GM18526 (cell line): ENCODE data around the gene DCTN5.

Experiments
- POLR2A ChIP-seq: IDR thresholded peaks from 3 replicates; pipeline ENCODE4 v1.6.1; 2011; ENCODE audit not compliant: insufficient read length; ENCODE audit errors: extremely low read depth

The DCTN5 gene

DNA sequence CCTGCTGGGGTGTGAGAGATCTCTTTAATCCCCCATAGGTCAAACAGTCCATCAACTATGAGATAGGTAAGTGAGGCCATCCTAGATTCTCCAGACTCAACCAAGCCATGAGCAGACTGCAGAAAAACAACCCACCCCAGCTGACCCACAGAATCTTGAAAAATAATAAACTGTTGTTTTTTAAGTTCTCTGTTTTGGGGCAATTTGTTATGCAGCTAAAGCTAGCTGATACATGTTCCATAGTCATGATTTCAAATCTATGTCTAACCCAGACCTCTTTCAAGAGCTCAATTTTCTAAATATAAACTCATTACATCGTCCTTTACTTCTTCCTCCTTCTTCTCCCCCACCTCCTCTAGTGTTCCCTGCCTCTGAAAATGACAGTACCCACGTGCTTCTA is 61.7 kb downstream of the DCTN5 start:
- no peak for TF ChIP-seq POLR2A

DNA sequence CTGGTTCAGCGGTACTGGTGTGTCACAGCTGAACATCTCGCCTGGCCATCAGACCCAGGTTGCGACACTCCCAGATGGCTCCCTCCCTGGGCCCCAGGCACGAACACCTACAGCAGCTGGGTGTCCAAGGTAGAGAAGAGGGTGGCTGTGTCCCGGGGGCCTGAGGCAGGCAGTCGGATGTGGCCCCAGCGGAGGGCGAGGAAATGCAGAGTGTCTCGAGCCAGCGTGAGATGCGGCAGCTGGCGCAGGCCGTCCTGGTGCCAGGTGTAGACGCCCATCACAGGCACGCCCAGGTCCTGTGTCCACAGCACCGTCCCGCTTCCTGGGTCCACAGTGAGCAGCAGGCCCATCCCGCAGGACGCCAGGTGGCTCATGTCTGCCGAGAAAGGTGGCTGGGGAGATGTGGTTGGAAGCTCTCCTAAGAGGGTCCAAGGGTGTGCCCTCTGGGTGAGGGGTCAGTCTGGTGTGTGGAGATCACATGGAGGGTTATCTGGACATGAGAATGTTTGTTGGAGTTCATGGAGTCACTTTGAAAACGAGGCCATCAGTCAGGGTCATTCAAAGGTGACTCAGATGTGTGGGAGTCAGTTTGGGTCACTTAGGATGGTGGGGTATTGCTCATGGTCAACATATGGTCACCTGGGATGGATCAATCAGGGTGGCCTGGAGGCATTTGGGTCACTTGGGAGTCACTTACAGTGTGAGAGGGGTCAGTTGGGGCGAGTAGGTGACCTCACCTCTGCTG is 63.7 kb downstream of the DCTN5 start:
- TF ChIP-seq POLR2A, result no peak

DNA sequence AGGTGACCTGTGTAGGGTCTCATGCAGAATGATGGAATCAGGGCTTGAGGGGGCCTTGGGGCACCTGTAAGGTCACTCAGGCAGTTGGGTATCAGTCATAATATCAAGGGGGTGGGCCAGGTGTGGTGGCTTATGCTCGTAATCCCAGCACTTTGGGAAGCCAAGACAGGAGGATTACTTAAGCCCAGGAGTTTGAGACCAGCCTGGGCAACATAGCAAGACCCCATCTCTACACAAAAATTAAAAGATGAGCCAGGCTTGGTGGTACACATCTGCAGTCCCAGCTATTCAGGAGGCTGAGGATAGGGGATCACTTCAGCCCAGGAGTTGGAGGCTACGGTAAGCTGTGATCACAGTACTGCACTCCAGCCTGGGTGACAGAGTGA is 64.2 kb downstream of the DCTN5 start:
- no peak for TF ChIP-seq POLR2A

DNA sequence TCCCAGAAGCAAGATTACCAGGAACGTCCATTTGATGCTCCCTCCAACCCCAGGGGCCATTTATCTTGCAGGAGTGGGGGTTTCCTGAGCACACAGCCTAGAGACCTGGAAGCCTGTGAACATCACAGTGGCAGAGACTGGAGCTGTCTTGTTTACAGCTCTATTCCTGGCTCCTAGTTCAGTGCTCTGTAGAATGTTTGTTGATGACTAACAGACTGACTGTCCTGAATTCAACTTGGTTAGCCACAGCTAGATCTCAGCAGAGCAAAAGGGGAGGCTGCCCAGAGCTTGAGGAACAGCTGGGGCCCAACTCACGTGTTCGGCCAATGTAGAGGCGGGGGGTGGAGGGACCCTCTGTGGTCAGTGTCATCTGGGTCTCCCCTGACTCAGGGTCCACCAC is 65.2 kb downstream of the DCTN5 start:
- no peak for TF ChIP-seq POLR2A

DNA sequence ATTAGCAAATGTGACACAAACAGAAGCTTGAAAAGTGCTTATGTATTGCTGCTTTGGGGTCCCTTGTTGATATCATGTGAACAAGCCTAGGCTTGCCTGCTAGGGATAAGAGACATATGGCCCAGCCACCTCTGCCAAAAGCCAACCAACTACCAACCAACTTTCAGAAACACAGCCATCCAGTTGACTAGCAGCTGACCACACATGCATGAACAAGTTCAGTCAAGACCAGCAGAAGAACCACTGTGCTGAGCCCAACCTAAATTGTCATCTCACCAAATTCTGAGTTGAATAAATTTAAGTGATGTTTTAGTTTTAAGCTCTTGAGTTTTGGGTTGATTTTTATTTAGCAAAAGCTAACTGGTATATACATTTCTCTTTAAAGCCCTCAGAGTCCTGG is 68.3 kb downstream of the DCTN5 start:
- no peak for TF ChIP-seq POLR2A

DNA sequence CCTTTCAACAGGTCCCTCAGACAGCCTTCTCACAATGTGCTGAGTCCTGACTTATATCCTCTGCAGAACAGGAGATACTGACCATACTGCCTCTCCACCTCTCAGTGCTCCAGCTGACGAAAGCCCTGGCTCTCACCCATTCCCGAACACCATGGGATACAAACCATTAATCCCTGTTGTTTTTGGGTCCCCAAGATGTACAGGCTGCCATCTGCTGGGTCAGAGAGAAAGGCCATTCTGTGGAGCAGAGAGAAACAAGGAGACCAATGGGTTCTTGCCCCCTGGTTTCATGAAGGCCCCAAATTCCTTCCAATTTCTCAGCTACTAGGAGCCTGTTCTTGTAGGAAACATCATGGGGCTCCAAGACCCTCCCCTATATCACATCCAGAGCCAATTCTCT is 68.7 kb downstream of the DCTN5 start:
- TF ChIP-seq POLR2A, result no peak

DNA sequence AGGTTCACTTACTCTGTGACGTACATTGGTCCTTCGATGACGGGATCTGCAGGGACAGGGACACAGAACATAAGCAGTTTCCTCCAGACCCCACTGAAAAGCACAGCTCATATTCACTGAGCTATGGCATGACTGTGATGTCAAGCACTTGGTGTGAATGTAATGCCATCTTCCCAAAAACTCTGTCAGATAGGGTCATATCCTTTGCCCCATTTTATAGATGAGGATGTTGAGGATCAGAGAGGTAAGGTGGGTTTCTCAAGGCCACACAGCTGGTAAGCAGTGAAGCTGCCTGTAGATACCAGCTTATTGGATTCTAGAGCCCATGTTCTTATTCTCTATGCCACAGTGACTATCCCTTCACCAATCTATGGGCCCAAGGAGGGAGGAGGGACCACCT is 69.2 kb downstream of the DCTN5 start:
- no peak for TF ChIP-seq POLR2A

DNA sequence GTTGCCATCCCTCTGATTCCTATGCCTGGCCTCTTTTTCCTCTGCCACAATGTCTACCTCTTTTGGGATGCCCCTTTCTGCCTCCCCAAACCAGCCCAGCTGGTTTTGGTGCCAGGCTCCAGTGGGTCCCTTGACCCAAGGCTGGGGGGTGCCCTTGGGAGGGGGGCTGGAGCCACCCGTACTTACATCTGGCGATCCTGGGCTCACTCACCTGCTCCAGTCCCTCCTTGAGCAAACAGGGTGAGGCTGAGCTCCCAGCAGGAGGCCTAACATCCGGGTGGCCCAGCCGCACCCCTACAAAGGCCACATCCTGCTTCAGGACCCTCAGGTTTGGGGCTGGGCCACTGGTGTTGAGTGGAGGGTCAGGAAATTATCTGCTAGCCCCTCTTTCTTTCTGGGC is 70.5 kb downstream of the DCTN5 start:
- TF ChIP-seq POLR2A, result no peak

DNA sequence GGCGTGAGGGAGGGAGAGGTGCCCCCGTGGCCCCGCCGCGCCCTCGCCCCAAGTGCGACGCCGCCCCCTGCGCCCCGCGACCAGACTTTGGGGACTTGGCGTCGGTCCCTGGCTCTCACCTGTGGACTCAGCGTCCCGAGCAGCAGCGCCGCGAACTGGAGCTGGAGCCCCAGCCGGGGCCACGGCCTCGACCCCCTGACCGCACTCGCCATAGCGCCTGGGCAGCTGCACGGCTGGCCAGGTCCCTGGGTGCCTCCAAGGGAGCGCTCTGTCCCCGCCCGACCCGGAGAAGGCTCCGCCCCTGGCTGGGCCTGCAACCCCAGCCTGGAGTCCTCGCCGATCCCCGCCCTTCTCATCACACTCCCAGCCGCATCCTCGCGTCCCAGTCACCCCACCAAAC is 71.7 kb downstream of the DCTN5 start, which contains the start of gene ERN2:
Gene ERN2, minus strand, starts transcription at position 247 of the 400 bp plus-strand sequence. Its CDS starts 35 bp downstream, at position 212.
- no peak for TF ChIP-seq POLR2A

DNA sequence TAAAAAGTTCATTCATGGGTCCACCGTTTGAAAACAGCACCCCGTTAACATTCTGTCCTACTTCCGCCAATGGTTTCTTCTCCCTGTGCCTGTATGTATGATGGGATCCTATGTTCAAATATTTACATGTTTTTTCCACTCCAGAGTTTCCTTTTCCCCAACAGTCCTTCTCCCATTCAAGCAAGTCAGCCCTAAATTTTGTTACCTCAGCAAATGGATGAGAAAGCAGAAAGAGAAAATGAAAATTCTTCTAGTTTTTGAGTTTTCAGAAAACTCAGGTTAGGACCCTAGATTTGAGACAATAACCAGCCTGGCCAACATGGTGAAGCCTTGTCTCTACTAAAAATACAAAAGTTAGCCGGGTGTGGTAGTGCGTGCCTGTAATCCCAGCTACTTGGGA is 75.2 kb downstream of the DCTN5 start:
- no peak for TF ChIP-seq POLR2A

DNA sequence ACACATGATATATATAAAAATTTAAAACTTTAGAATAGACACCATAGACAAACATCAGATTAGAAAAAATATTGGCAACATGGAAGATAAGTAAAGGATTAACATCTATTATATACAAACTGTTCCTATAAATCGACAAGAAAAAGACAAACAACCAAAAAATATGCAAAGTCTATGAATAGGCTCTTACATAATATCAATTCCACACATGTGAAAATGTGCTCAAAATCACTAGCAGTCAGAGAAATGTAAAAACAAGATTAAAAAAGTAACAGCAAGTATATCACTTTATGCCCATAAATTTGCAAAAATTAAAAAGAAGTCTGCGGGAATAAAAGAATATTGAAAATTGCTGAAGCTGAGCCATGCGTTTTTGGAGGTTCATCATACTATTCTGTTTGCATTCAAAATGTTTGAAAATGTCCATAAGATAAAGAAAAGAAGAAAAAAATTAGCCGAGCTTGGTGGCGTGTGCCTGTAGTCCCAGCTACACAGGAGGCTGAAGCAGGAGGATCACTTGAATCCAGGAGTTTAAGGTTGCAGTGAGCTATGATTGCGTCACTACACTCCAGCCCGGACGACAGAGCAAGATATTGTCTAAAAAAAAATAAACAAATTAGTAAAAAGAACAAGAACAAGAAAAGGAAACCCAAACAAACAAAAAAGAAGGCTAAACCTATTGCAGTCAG is 83.0 kb downstream of the DCTN5 start:
- no peak for TF ChIP-seq POLR2A

DNA sequence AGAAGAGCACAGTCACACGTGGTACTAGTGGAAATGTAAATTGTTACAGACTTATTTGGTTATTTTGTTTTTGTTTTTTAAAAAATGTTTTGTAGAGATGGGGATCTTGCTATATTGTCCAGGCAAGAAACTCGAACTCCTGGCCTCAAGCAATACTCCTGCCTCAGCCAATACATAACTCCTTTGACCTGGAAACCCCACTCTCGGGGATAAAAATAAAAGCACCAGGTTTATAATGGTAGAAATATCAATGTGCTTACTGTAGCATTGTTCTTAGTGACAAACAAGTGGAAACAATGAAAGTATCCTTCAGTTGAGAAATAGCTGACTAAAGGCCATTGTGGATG is 83.5 kb downstream of the DCTN5 start:
- TF ChIP-seq POLR2A, result no peak

DNA sequence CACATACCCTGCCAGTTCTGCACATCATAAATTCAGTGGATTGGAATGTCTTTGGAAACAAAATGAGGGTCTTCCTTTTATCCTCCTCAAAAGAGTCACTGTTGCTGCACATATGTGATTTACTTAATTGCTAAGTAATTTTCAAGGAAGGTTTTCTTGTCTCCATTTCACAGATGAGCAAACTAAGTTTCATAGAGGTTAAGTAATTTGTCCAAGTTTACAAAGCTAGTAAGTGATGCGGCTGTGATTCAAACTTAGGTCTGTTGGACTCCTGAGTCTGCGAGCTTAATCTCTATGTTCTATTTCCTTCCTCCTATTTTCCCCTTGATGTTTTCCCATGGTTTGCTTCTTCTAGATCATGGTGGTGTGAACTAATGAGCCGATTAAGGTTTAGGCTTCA is 85.4 kb downstream of the DCTN5 start:
- TF ChIP-seq POLR2A, result no peak
